ENCODE measurements around the gene WDPCP. TPM values are rescaled to one million over a fixed set of nuclear protein-coding genes. Genes with fewer than 3 reads are reported as not detected.
"Not testable (repeated sequence)": the region's sequence is repeated elsewhere in the genome, so short reads cannot be mapped to it uniquely, and the experiment has no call there.

The WDPCP gene
- total RNA-seq, 1 donor from 2014 or later = 29.6 TPM

DNA sequence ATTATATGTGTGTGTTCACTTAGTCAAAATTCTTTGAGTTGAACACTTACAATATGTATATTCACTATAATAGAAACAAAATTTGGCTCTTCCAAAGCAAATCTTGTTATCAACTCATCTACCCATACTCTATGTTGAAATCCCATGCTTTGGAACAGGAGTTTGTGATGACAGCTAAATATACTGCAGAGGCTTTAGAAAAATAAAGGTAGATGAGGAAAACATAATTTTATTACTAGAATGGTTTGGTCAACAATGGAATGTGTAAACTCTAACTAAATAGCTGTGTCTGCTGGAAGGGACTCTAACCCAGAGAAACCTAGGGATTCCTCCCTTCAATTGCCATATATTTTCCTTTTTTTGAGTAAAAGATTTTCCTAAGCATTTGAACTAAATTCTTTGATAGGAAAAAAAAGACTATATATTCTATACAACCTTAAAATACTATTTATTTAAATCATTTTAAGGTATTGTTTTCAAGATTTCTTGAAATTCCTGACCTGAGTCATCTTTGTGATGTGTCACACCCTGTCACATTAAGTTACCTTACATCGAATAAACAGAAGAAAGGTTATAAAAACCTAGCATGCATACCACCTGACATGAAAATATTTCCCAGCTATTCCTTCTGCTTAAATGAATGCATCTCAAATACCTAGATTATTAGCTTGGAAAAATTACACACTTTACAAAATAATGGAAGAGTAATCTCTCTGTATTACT, 362.2 kb downstream of the WDPCP start:
- no peak for DNase-seq

GRCh38 chr2:63218800-63219526, 369.3 kb downstream of the WDPCP start:
- no peak for DNase-seq

DNA sequence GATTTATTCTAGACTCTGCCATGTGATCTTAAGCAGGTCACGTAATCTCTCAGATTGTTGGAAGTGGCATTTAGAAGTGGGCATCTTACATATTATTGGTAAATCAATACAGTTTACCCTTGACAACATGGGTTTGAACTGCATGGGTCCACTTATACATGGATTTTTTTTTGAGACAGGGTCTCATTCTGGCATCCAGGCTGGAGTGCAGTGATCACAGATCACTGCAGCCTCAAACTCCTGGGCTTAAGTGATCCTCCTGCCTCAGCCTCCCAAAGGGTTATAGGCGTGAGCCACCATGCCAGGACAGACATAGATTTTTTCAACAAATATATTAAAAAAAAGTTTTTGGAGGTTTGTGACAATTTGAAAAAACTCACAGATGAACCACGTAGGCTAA, 393.0 kb downstream of the WDPCP start:
- DNase-seq = no peak

- DNase-seq = no peak
Observed at GRCh38 chr2:63194175-63194574, 394.1 kb downstream of the WDPCP start.

- no peak for DNase-seq
Observed at GRCh38 chr2:63192889-63193774, 395.1 kb downstream of the WDPCP start.

DNA sequence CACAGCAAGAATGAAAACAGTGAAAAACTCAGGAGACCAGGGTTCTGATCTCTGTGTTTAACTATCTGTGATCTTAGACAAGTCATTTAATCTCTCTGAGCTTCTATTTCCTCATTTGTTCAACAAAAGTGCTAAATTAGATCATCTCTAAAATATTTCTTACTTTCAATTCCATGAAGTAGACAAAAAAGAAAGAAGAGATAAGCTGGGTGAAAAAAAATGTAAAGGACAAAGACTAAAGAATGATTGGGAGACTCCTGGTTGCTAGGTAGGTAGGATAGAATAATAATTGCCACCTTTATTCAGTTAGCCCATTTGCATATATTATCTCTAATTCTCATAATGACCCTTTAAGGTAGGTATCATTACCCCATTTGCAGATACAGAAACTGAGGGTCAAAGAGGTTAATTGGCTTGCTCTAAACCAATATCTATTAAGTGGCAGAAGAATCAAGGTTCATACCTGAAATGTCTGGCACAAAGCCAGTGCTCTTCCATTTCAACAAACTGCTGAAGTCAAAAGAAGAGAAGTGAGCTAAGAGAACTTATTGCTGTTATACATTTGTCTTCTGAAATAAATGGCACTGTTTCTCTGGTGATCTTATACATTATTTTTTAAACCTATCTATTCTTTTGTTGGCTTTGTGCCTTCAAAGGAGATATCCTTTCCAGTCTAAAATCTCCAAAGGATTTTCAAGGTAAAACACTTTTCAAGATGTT, 395.9 kb downstream of the WDPCP start:
- no peak for DNase-seq

DNA sequence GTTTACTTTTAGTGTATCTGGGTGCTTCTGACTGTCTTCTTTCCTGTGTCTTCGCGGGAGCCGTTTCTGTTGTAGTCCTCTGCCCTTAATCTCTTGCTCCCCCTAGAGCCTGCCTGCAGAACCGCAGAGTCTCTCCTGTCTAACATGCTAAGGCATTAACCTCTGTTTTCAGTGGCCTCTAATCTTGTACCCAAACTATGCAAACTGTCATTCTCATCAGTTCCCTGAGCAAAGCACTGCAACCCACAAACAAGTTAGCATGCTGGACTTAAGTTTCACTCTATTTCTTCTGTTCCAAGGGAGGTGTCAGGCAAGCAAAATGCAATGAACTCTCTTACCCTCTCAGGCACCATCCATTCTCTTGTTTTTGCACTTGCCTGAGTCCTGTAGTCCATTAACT, 399.3 kb downstream of the WDPCP start:
- no peak for DNase-seq

DNA sequence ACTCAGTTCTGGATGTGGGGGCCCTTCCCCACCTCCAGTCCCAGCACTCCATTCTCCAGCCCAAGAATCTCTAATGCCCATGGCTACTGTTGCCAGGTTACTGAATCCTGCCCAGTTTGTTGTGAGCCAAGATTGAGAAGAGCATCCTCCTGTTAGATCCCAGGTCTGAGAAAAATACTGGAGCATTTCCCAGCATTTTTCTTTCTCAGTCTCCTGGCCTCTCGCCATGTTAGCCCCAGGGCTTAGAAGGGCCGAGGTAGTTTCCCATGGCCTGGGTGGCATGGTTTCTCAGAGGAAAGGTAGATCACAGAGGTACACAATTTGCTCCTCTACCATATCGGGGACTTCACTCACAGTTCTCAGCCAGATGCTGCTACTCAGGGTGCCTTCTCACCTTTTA, 401.9 kb downstream of the WDPCP start:
- DNase-seq = no peak

DNA sequence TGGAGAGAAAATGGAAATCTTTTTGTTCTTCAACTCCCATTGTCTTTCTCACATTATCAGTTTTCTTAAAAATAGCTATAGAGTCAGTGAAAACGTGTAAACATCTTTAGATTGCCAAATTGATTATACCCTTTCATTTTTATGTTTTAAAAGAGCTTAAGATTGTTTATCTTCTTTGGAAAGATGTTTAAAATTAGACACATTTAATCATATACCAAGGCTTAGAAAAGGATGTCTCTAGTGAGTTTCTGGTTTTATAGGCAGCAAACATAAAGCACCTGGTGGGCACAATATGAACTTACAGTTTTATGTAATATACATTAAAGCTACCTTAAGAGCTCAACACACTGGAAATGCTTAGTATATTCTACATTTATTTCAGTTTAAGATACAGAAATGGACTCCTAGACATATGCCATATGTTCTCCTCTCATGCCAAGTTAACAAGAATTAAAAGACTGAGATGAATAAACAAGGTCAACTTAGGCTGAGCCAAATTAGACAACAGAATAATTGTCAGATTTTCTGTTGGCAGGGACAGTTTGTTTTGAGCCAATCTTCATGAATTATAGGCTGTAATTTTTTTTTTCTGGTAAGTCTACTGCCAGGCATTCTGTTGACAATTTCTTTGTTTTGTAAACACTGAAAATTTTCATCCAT, 425.0 kb downstream of the WDPCP start:
- no peak for DNase-seq

- DNase-seq = no peak
Observed at GRCh38 chr2:63159262-63159661, 429.0 kb downstream of the WDPCP start.

DNA sequence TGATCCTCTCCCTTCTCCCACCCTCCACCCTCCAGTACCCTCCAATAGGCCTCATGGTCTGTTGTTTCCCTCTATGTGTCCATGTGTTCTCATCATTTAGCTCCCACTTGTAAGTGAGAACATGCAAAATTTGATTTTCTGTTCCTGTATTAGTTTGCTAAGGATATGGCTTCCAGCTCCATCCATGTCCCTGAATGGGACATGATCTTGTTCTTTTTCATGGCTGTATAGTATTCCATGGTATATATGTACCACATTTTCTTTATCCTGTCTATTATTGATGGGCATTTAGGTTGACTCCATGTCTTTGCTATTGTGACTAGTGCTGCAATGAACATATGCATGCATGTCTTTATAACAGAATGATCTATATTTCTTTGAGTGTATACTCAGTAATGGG, 451.6 kb downstream of the WDPCP start:
- not testable (repeated sequence) for DNase-seq

- no peak for DNase-seq
Observed at GRCh38 chr2:63132020-63132419, 456.3 kb downstream of the WDPCP start.

DNA sequence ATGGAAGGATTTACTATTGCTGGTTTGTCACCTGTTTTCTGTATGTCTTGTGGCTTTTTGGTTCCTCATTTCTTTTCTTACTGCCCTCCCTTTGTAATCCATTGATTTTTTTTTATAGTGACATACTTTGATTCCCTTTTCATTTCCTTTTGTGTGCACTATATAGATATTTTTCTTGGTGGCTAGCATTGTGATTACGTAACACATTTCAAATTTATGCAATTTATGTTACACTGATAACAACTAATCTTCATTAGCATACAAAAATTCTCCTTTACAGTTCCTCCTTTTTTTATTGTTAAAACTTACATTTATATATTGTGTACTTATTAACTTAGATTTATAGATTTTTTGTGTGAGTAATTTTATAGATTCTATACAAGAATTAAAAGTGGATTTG, 457.1 kb downstream of the WDPCP start:
- no peak for DNase-seq

- DNase-seq = no peak
Observed at GRCh38 chr2:63127594-63127993, 460.7 kb downstream of the WDPCP start.

GRCh38 chr2:63124850-63125249, 463.4 kb downstream of the WDPCP start:
- DNase-seq = no peak

GRCh38 chr2:63124218-63124617, 464.1 kb downstream of the WDPCP start:
- DNase-seq = no peak

GRCh38 chr2:63122921-63123320, 465.4 kb downstream of the WDPCP start:
- DNase-seq = no peak

GRCh38 chr2:63121055-63121834, 467.0 kb downstream of the WDPCP start:
- DNase-seq = no peak

DNA sequence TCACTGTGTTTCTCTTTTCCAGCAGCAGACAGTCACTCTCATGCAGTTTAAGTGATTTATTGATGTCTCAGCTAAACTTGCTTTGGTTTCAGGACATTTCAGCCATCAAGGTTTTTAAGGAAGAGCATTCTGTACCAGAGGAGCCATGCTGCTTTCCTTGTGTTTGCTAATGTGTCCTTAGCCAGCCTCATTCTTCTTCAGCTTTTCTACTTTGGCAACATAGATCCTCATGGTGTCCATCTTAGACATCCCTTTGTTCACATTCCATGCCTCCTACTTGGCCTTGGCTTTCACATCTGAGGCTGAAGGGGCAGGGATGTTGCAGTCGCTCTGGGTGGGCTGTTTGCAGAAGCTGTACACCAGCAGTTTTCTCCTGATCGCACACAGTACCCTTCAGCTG, 469.5 kb downstream of the WDPCP start:
- no peak for DNase-seq

GRCh38 chr2:63104482-63104881, 483.8 kb downstream of the WDPCP start:
- DNase-seq = no peak

- DNase-seq = no peak
Observed at GRCh38 chr2:63101954-63102353, 486.3 kb downstream of the WDPCP start.
